HepG2 (cell line): ENCODE data around the gene LMF2. TPM values are rescaled to one million over a fixed set of nuclear protein-coding genes. Genes with fewer than 3 reads are reported as not detected.

Experiments used
- IKZF4 ChIP-seq: sonication (generic); formaldehyde crosslinking; IDR thresholded peaks from 2 replicates; pipeline ENCODE4 v1.5.1; 2020; ENCODE audit warnings: borderline replicate concordance, mild to moderate bottlenecking, low read depth, missing genetic modification reagents; ENCODE audit errors: not compliant biosample characterization
- JUNB ChIP-seq: sonication (generic); formaldehyde crosslinking; IDR thresholded peaks from 2 replicates; pipeline ENCODE4 v1.8.0; 2022; ENCODE audit warnings: missing genetic modification reagents, mild to moderate bottlenecking, borderline replicate concordance
- NKX3-1 ChIP-seq: sonication (generic); formaldehyde crosslinking; IDR thresholded peaks from 2 replicates; pipeline ENCODE4 v1.5.0; 2020; ENCODE audit warnings: missing genetic modification reagents
- NR2C2 ChIP-seq: sonication (generic); formaldehyde crosslinking; IDR thresholded peaks from 2 replicates; pipeline ENCODE4 v1.4.0; 2020; ENCODE audit warnings: missing genetic modification reagents, mild to moderate bottlenecking, moderate library complexity, borderline replicate concordance
- PHF5A ChIP-seq: IDR thresholded peaks from one replicate; pipeline ENCODE4 v1.6.1; 2018; ENCODE audit warnings: low read depth, missing genetic modification reagents; ENCODE audit not compliant: unreplicated experiment
- SALL2 ChIP-seq: sonication (generic); formaldehyde crosslinking; IDR thresholded peaks from 2 replicates; pipeline ENCODE4 v1.8.1; 2023; ENCODE audit warnings: mild to moderate bottlenecking, missing genetic modification reagents, inconsistent platforms
- SIX4 ChIP-seq: sonication (generic); formaldehyde crosslinking; IDR thresholded peaks from 2 replicates; pipeline ENCODE4 v1.4.0; 2020; ENCODE audit warnings: missing genetic modification reagents
- TCF7 ChIP-seq: sonication (generic); IDR thresholded peaks from 2 replicates; pipeline ENCODE4 v1.6.1; 2016; ENCODE audit warnings: antibody characterized with exemption, low read depth
- TEAD3 ChIP-seq: optimal IDR thresholded peaks from 2 replicates; pipeline ENCODE3; 2016; ENCODE audit warnings: borderline replicate concordance
- THYN1 ChIP-seq: sonication (generic); formaldehyde crosslinking; IDR thresholded peaks from 2 replicates; pipeline ENCODE4 v1.8.1; 2023; ENCODE audit warnings: low read depth, mild to moderate bottlenecking, moderate library complexity, missing genetic modification reagents, borderline replicate concordance
- ZFYVE20 ChIP-seq: sonication (generic); formaldehyde crosslinking; IDR thresholded peaks from 2 replicates; pipeline ENCODE4 v1.8.0; 2023; ENCODE audit warnings: low read depth, mild to moderate bottlenecking, moderate library complexity, missing genetic modification reagents, borderline replicate concordance
- ZNF343 ChIP-seq: sonication (generic); formaldehyde crosslinking; IDR thresholded peaks from 2 replicates; pipeline ENCODE4 v1.4.0; 2020; ENCODE audit warnings: mild to moderate bottlenecking, missing genetic modification reagents
- ZNF432 ChIP-seq: sonication (generic); formaldehyde crosslinking; IDR thresholded peaks from 2 replicates; pipeline ENCODE4 v1.5.0; 2020; ENCODE audit warnings: missing genetic modification reagents, mild to moderate bottlenecking, borderline replicate concordance
- ZNF530 ChIP-seq: sonication (generic); formaldehyde crosslinking; IDR thresholded peaks from 2 replicates; pipeline ENCODE4 v1.5.0; 2020; ENCODE audit warnings: low read depth, mild to moderate bottlenecking, missing genetic modification reagents
- ZNF546 ChIP-seq: sonication (generic); formaldehyde crosslinking; conservative IDR thresholded peaks from 2 replicates; pipeline ENCODE4 v1.8.1; 2023; ENCODE audit warnings: mild to moderate bottlenecking, missing genetic modification reagents
- ZNF552 ChIP-seq: sonication (generic); formaldehyde crosslinking; IDR thresholded peaks from 2 replicates; pipeline ENCODE4 v1.9.0; 2022; ENCODE audit warnings: missing genetic modification reagents, mild to moderate bottlenecking, borderline replicate concordance
- ZNF556 ChIP-seq: sonication (generic); formaldehyde crosslinking; IDR thresholded peaks from 2 replicates; pipeline ENCODE4 v1.4.0; 2020; ENCODE audit warnings: mild to moderate bottlenecking, missing genetic modification reagents, borderline replicate concordance
- ZNF563 ChIP-seq: sonication (generic); formaldehyde crosslinking; IDR thresholded peaks from 2 replicates; pipeline ENCODE4 v1.8.0; 2022; ENCODE audit warnings: mild to moderate bottlenecking, moderate library complexity, missing genetic modification reagents
- ZNF7 ChIP-seq: IDR thresholded peaks from 2 replicates; pipeline ENCODE4 v1.6.1; 2016; ENCODE audit warnings: missing biosample characterization, missing genetic modification reagents
- ZNF788 ChIP-seq: sonication (generic); formaldehyde crosslinking; IDR thresholded peaks from 2 replicates; pipeline ENCODE4 v1.5.0; 2020; ENCODE audit warnings: mild to moderate bottlenecking, missing genetic modification reagents, borderline replicate concordance
- ZNF816 ChIP-seq: sonication (generic); formaldehyde crosslinking; IDR thresholded peaks from 2 replicates; pipeline ENCODE4 v1.8.0; 2022; ENCODE audit warnings: missing genetic modification reagents, mild to moderate bottlenecking, borderline replicate concordance
- polyA plus RNA-seq, 8 experiments: library from polyadenylated mRNA; depleted of rRNA in 3 of 8; stranded (reverse) in 7 of 8; unstranded in 1 of 8; fragments of >200 nt; fragmentation: Illumina TruSeq in 4 of 8; extraction: Trizol in 4 of 8; gene quantifications; 2 replicates each; pipeline versions ENCODE4 v1.2.1 to v1.2.3, GENCODE V29; 2011 to 2016; ENCODE audit warnings: low read depth in 4 of 8, missing spikeins in 1 of 8, mixed read lengths in 1 of 8; ENCODE audit not compliant: insufficient read depth in 1 of 8
- total RNA-seq, 5 experiments: library from RNA; depleted of rRNA; stranded (reverse); fragments of >200 nt; fragmentation: Illumina TruSeq; extraction: Trizol; gene quantifications; 2 replicates each; pipeline ENCODE4 v1.2.3, GENCODE V29; 2016; ENCODE audit warnings: low read depth in 1 of 5
- TF ChIP-seq, protein P1 (sequence below): sonication (generic); formaldehyde crosslinking; IDR thresholded peaks from 2 replicates; pipeline ENCODE4 v1.8.1; 2023; ENCODE audit warnings: mild to moderate bottlenecking, moderate library complexity, missing genetic modification reagents
- TF ChIP-seq, protein P2 (sequence below): sonication (generic); formaldehyde crosslinking; IDR thresholded peaks from 2 replicates; pipeline ENCODE4 v1.5.0; 2020; ENCODE audit warnings: mild to moderate bottlenecking, missing genetic modification reagents
- TF ChIP-seq, protein P3 (sequence below): sonication (generic); formaldehyde crosslinking; IDR thresholded peaks from 2 replicates; pipeline ENCODE4 v1.4.0; 2020; ENCODE audit warnings: missing genetic modification reagents
- TF ChIP-seq, protein P4 (sequence below): sonication (generic); formaldehyde crosslinking; IDR thresholded peaks from 2 replicates; pipeline ENCODE4 v1.9.0; 2021; ENCODE audit warnings: missing genetic modification reagents, mild to moderate bottlenecking, borderline replicate concordance

Gene LMF2
- total and polyA plus RNA-seq, 2 of the 13 experiments (the other 11 are each of a cell fraction or from before 2014, with no cell fraction given) = 23.3 to 30.6 TPM

DNA sequence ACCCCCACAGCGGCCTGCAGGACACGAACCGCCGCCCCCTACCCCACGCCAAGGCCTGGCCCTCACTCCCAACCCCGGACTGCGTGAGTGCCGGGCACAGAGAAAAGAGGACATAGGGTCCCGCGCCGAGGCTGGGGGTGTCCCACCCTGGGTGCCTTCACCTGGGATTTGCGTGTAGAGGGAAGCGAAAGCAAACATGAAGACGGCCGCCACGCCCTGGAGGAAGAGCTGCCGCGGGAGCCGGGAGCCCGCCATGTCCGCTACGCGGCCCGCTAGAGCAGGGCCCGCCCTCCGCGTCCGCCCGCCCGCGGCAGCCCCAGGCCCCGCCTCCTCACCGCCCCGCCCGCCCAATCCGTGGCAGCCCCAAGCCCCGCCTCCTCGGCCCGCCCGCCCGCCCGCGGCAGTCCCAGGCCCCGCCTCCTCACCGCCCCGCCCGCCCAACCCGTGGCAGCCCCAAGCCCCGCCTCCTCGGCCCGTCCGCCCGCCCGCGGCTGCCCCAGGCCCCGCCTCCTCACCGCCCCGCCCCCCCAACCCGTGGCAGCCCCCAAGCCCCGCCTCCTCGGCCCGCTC lies at the start of gene LMF2 (continued):
- TF ChIP-seq NR2C2 (CRISPR knock-in tag) (0 out of 2 replicates have a peak, but pooled peaks have one; percentile 1), SIX4 (CRISPR knock-in tag) (no peak), SALL2 (CRISPR knock-in tag) (no peak), ZNF432 (CRISPR knock-in tag) (no peak), ZNF7 (CRISPR knock-in tag) (no peak), NKX3-1 (CRISPR knock-in tag) (no peak), ZNF556 (CRISPR knock-in tag) (peak; percentile 64; the same call in 1 of the 2 replicates), ZNF563 (CRISPR knock-in tag) (0 out of 2 replicates have a peak, but pooled peaks have one; percentile 45), TEAD3 (CRISPR knock-in tag) (no peak), TCF7 (no peak), ZFYVE20 (no peak), ZNF816 (CRISPR knock-in tag) (no peak), ZNF552 (CRISPR knock-in tag) (no peak), THYN1 (CRISPR knock-in tag) (no peak), IKZF4 (CRISPR knock-in tag) (no peak), ZNF530 (CRISPR knock-in tag) (no peak), PHF5A (no peak), ZNF546 (CRISPR knock-in tag) (no peak), JUNB (CRISPR knock-in tag) (no peak), ZNF343 (CRISPR knock-in tag) (no peak), ZNF788 (CRISPR knock-in tag) (0 out of 2 replicates have a peak, but pooled peaks have one; percentile 30)
- TF ChIP-seq, protein P1, sequence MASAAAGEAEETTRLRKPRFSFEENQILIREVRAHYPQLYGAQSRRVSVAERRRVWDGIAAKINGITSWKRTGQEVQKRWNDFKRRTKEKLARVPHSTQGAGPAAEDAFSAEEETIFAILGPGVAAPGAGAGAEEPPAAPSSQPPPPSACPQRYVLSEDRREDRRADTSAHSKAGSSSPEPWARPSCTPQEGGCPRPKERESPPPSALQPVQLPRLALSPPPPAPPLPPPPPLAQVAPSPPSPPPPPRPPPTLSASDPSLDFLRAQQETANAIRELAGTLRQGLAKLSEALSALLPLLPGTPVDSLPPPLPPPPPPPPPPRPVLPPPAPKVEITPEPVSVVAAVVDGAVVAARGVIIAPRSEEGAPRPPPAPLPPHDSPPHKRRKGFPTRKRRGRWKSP (CRISPR knock-in tag) = no peak
- TF ChIP-seq, protein P2, sequence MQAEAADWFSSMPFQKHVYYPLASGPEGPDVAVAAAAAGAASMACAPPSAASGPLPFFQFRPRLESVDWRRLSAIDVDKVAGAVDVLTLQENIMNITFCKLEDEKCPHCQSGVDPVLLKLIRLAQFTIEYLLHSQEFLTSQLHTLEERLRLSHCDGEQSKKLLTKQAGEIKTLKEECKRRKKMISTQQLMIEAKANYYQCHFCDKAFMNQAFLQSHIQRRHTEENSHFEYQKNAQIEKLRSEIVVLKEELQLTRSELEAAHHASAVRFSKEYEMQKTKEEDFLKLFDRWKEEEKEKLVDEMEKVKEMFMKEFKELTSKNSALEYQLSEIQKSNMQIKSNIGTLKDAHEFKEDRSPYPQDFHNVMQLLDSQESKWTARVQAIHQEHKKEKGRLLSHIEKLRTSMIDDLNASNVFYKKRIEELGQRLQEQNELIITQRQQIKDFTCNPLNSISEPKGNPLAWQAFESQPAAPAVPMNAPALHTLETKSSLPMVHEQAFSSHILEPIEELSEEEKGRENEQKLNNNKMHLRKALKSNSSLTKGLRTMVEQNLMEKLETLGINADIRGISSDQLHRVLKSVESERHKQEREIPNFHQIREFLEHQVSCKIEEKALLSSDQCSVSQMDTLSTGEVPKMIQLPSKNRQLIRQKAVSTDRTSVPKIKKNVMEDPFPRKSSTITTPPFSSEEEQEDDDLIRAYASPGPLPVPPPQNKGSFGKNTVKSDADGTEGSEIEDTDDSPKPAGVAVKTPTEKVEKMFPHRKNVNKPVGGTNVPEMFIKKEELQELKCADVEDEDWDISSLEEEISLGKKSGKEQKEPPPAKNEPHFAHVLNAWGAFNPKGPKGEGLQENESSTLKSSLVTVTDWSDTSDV = no peak
- TF ChIP-seq, protein P3, sequence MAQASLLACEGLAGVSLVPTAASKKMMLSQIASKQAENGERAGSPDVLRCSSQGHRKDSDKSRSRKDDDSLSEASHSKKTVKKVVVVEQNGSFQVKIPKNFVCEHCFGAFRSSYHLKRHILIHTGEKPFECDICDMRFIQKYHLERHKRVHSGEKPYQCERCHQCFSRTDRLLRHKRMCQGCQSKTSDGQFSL (CRISPR knock-in tag) = no peak
- TF ChIP-seq, protein P4, sequence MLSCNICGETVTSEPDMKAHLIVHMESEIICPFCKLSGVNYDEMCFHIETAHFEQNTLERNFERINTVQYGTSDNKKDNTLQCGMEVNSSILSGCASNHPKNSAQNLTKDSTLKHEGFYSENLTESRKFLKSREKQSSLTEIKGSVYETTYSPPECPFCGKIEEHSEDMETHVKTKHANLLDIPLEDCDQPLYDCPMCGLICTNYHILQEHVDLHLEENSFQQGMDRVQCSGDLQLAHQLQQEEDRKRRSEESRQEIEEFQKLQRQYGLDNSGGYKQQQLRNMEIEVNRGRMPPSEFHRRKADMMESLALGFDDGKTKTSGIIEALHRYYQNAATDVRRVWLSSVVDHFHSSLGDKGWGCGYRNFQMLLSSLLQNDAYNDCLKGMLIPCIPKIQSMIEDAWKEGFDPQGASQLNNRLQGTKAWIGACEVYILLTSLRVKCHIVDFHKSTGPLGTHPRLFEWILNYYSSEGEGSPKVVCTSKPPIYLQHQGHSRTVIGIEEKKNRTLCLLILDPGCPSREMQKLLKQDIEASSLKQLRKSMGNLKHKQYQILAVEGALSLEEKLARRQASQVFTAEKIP (CRISPR knock-in tag) = no peak
